HK-2 (cell line): ENCODE data around the gene DOCK4.

Source experiments
- DNase-seq: peaks from one replicate; pipeline ENCODE4 v3.0.0-alpha.2; 2018; ENCODE audit not compliant: unreplicated experiment

DOCK4 gene

GRCh38 chr7:111853201-111853990 is 352.8 kb downstream of the DOCK4 start:
- DNase-seq = no peak

- no peak for DNase-seq
Measured at GRCh38 chr7:111852081-111852480, 354.1 kb downstream of the DOCK4 start.

- no peak for DNase-seq
Measured at GRCh38 chr7:111846898-111847297, 359.3 kb downstream of the DOCK4 start.

- DNase-seq = no peak
Measured at GRCh38 chr7:111845853-111846252, 360.3 kb downstream of the DOCK4 start.

- no peak for DNase-seq
Measured at GRCh38 chr7:111844904-111845671, 361.1 kb downstream of the DOCK4 start.

GRCh38 chr7:111842491-111842890 is 363.7 kb downstream of the DOCK4 start:
- no peak for DNase-seq

GRCh38 chr7:111841596-111842205 is 364.5 kb downstream of the DOCK4 start:
- no peak for DNase-seq

GRCh38 chr7:111840528-111840927 is 365.7 kb downstream of the DOCK4 start:
- DNase-seq = no peak

- DNase-seq = no peak
Measured at GRCh38 chr7:111839261-111839660, 366.9 kb downstream of the DOCK4 start.

- DNase-seq = no peak
Measured at GRCh38 chr7:111836592-111836991, 369.6 kb downstream of the DOCK4 start.

- no peak for DNase-seq
Measured at GRCh38 chr7:111835066-111835465, 371.1 kb downstream of the DOCK4 start.

- no peak for DNase-seq
Measured at GRCh38 chr7:111834367-111834766, 371.8 kb downstream of the DOCK4 start.

- DNase-seq = no peak
Measured at GRCh38 chr7:111833466-111833865, 372.7 kb downstream of the DOCK4 start.

GRCh38 chr7:111832174-111832573 is 374.0 kb downstream of the DOCK4 start:
- DNase-seq = no peak

GRCh38 chr7:111829221-111829620 is 377.0 kb downstream of the DOCK4 start:
- DNase-seq = no peak

- peak; percentile 22 for DNase-seq
Measured at GRCh38 chr7:111827863-111828504, 378.2 kb downstream of the DOCK4 start.

- no peak for DNase-seq
Measured at GRCh38 chr7:111825046-111825445, 381.2 kb downstream of the DOCK4 start.

- DNase-seq = no peak
Measured at GRCh38 chr7:111823826-111824225, 382.4 kb downstream of the DOCK4 start.

- DNase-seq = no peak
Measured at GRCh38 chr7:111821046-111821445, 385.2 kb downstream of the DOCK4 start.

GRCh38 chr7:111820621-111821020 is 385.6 kb downstream of the DOCK4 start:
- DNase-seq = no peak

GRCh38 chr7:111820121-111820520 is 386.1 kb downstream of the DOCK4 start:
- no peak for DNase-seq

- DNase-seq = no peak
Measured at GRCh38 chr7:111815354-111815753, 390.8 kb downstream of the DOCK4 start.
